PC-3 (cell line): ENCODE data around the gene TGM2.

ENCODE experiments used
- CTCF ChIP-seq: fragments of 300-600 bp; sonication (generic); conservative IDR thresholded peaks from 2 replicates; pipeline ENCODE4 v1.5.1; 2017; ENCODE audit warnings: antibody characterized with exemption, low read depth, mild to moderate bottlenecking, low read length
- EZH2 ChIP-seq: fragments of 300-600 bp; sonication (generic); IDR thresholded peaks from one replicate; pipeline ENCODE4 v1.6.1; 2017; ENCODE audit warnings: antibody characterized with exemption, mild to moderate bottlenecking, low read length; ENCODE audit not compliant: unreplicated experiment

- TF ChIP-seq CTCF, result no peak
- TF ChIP-seq EZH2, result no peak
Observed at GRCh38 chr20:38139156-38139912, 25.7 kb downstream of the TGM2 start.
